Stimulated activated CD8-positive, alpha-beta memory T cell treated with anti-CD3 and anti-CD28 coated beads, Interleukin-4, amount 100 ng/mL, for 1 hour (primary cell): ENCODE measurements around the gene NEUROD2.

Experiments
- DNase-seq, 2 donors: peaks; one replicate each; pipeline ENCODE4 v3.0.0-alpha.2; 2020; ENCODE audit warnings: low read depth in 2 of 2, low spot score in 1 of 2

The NEUROD2 gene

GRCh38 chr17:39618956-39619785 is 11.5 kb upstream of the NEUROD2 start:
- no peak for DNase-seq

GRCh38 chr17:39618246-39618913 is 10.7 kb upstream of the NEUROD2 start:
- no peak for DNase-seq

GRCh38 chr17:39617446-39618245 is 9.9 kb upstream of the NEUROD2 start:
- peak; percentile 17 for DNase-seq

DNA sequence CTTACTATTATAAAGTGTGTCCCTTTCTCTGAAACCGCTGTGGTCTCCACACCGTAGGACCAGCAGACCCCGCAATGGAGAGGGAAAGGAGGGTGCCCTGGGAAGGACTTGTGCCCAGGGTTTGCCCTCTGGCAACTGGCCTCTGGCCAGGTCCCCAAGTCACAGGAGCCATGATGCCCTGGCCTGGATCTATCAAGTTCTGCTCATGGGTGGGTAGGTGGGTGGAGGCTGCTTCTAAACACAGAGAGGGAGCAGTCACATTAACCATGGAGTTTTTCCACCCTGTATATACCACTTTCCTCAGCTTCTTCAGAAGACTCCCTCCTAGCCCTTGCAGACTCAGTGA is 9.4 kb upstream of the NEUROD2 start:
- no peak for DNase-seq

GRCh38 chr17:39615434-39615833 is 7.7 kb upstream of the NEUROD2 start:
- no peak for DNase-seq

DNA sequence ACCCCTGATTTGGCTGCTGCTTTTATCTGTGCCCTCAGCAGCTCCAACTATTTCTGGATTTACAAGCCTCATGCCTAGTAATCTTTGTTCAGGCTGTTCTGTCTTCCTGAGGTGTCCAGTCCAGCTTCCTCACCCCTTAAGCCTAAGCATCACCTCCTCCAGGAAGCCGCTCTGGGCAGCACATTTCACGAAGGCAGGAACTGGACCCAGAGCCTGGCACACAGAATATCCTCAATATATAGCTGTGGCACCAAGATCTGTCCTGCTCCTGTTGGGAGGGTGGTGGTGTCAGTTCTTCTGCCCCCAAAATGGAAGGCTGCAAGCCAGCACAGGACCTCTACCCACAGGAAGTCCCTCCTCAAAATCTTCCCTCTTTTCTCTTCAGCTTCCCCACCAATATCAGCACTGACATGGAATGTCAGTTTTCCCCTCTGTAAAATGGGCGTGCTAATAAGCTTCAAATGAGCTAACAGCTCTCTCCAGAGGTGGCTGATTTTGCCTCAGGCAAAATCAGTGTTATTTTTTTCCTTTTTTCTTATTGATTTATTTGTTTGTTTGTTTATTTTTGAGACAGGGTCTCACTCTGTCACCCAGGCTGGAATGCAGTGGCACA is 6.9 kb upstream of the NEUROD2 start:
- DNase-seq, result no peak

GRCh38 chr17:39612935-39613464 is 5.3 kb upstream of the NEUROD2 start:
- DNase-seq, result no peak

DNA sequence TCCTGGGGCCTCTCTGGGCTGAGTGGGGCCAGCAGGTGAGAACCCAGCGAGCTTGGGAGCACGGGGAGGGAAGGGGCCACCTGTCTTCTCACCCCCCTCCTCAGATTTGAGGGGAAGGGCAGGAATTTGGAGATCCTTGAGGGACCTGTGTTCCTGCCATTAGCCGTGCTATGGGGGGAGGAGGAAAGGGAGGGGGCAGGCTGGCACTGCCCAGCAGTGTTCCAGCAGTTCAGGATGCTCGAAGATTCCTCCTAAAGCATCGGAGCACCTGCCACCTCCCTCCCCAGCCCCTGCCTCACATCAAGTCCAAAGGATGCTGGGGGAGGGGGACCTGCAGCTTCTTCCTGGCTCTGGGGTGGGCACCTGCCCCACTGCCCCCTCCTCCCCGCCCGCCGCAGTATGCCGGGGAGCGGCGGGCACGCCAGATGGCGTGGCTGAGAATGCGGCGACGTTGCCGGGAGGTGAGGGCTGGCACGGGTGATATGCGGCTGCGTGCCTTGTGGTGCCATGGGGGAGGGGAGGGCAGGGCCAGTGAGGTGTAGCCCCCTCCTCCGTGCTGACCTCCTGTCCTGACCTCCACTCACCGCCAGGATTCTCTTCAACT is 4.7 kb upstream of the NEUROD2 start:
- no peak for DNase-seq

DNA sequence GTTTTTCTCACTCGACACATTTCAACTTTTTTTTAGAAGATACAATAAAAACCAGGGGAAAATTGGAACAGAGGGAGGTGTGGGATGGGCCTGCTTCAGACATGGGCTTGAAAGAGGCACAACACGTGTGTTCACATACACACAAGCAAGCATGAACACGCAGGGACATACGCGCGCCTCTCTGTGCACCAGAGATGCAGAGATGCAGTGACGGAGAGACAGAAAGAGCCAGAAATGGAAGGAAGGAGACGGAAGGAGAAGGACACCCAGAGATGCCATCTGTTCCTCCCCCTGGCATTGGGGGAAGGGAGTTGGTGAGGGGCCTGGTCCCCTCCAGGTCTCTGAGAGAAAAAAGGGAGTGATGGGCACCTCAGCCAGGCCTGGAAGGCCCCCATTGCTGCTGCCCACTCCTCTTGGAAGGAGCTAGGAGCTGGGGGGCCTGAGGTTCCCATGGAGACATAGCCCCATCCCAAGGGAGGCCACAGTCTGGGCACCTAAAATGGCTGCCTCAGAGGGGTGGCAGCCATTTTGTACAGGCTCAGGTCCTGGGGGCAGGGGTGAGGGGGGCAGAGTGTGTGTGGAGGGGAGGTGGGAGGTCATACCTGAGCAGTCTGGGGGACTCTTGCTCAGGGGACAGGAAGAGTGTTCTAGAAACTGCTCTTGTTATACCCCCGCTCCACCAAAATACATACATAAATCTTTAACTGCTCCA is 3.8 kb upstream of the NEUROD2 start:
- no peak for DNase-seq

DNA sequence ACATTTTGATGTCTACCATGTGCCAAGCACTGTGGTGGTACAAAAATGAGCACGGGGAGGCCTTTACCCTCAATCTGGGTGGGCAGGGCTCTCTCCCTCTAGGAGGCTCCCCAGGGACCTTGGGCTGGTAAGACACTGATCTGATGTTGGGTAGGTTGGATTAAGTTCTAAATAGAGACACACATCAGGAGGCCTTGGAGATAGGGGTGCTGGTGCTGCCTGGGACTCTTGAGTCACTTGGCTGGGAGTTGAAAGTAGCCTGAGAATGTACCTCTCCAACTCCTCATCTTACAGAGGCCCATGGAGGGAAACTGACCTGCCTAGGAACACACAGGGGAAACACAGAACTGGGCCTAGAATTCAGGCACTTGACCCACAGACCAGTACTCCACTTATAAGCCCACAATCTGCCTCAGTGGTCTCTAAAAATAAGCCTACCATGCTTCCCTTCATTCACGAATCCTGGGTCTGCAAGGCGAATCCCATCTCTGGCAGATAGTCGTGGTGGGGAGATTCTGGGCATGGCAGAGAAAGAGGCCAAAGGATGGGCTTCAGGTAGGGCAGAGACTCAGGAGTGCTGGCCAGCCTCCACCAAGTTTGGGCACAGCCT is 1.8 kb upstream of the NEUROD2 start:
- no peak for DNase-seq

GRCh38 chr17:39608142-39608981 is 642 bp upstream of the NEUROD2 start:
- DNase-seq, result no peak

DNA sequence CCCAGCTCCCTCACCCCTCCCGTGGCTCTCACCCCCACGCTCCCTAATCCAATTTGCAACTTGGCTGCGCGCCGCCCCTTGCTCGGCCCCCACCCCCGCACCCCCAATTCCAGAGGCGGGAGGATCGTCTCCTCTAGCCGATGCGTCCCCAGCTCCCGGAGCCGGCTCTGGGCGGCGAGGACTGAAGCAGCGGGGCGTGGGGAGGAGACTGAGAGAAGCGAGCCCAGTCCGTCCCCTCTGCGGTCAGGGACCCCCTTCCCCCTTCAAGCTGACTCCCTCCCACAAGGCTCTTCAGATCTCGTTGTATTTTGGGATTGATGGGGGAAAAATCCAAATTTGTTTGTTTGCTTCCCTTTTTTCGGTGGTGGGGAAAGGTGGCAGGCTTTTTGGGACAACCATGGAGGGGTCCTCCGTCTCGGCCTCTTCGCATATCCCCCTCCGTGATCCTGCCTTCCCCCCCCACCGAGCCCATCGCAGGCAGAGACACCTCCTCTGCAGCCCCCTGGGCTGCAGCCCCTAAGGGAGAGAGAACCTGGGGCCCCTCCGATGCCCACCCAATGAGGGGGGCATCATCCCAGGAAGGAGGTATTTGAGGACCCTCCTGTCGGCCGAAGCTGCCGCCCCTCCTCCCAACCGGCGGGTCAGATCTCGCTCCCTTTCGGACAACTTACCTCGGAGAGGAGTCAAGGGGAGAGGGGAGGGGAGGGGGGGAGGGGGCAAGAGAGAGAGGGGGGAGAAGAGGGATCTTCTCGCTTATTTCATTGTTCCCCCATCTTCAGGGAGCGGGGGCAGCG is 466 bp downstream of the NEUROD2 start:
- DNase-seq, result no peak

- DNase-seq, result no peak
Observed at GRCh38 chr17:39606434-39607056, 1.2 kb downstream of the NEUROD2 start.

GRCh38 chr17:39605492-39606433 is 2.0 kb downstream of the NEUROD2 start:
- no peak for DNase-seq

DNA sequence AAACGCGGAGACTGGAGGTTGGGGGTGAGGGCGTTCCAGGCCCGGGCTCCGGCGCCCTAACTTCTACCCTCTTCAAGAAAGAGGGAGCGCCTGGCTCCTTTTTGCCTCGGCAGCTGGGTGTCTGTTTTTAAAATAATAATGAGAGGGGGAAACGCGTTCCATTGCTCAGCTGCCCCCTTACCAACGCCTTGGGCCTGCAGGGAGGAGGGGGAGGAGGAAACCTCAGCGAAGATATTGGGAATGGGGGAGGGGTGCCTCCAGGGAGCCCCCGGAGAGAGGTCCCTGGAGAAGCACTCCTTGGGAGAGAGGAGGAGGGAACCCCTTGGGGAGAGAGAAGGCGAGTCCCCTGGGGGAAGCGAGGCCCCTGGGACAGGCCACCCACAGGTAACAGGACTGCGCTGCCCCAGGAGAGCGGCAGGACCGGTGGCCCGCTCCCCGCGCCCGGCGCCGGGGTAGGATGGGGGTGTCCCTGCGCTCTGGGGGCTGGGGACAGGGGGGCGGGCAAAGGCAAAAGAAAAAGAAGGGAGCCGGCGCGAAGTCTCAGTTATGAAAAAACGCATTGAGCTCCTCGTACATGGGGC is 2.7 kb downstream of the NEUROD2 start:
- no peak for DNase-seq
